Ramos (cell line): Measurements from ENCODE around the gene SLC2A9.

ENCODE experiments used
- in situ Hi-C: fragments of 300-500 bp; cut with MboI; formaldehyde crosslinking; loops from one replicate; pipeline ENCODE4 v1.14.3; 2022; ENCODE audit warnings: low sequenced_read_pairs; ENCODE audit not compliant: unreplicated experiment

SLC2A9 gene

GRCh38 chr4:9782136-9782436 is 239.2 kb downstream of the SLC2A9 start:
- in situ Hi-C loops, result no loop called here

GRCh38 chr4:9781343-9782135 is 239.8 kb downstream of the SLC2A9 start, which contains the start of gene DRD5:
TSS of gene DRD5 (plus strand) at chr4:9781634. CDS start at chr4:9782030, 396 bp downstream.
- in situ Hi-C loops, result no loop called here
